ENCODE measurements around the gene PRND.
"Not testable (repeated sequence)": the region's sequence is repeated elsewhere in the genome, so short reads cannot be mapped to it uniquely, and the experiment has no call there.

Gene PRND, protein sequence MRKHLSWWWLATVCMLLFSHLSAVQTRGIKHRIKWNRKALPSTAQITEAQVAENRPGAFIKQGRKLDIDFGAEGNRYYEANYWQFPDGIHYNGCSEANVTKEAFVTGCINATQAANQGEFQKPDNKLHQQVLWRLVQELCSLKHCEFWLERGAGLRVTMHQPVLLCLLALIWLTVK

DNA sequence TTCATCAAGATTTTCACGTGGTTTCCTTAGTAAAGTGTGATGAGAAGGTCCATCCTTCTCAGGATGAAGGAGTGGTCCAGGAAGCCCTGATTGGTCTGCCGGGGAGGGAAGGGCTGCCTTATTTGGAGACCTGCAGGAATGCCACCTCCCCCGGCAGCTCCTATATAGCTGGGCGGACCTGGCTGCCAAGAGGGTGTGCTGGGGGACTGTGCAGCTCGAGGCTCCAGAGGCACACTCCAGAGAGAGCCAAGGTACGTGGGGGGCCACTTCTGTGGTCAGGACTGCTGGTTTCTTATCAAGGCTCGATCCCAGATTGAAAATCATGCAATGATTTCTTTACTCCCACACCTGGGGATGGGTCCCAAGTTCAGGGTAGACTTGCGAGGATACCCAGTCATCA lies at the start of gene PRND:
Gene PRND, plus strand, starts transcription at position 191 of the 400 bp plus-strand sequence. CDS start 2,643 bp downstream, outside the sequence.
- no peak for DNase-seq

DNA sequence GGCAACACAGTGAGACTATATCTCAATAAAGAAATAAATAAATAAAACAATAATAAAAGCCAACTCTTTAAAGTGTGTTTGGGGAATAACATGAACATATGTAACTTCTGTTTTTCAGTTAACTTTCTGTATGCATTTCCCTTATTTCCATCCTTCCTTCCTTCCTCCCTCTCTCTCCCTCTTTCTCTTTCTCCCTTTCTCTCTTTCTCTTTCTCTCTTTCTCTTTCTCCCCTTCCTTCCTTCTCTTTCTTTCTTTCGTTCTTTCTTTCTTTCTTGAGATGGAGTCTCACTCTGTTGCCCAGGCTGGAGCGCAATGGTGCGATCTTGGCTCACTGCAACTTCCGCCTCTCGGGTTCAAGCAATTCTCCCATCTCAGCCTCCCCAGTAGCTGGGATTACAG lies 48.8 kb upstream of the PRND start:
- DNase-seq = no peak

DNA sequence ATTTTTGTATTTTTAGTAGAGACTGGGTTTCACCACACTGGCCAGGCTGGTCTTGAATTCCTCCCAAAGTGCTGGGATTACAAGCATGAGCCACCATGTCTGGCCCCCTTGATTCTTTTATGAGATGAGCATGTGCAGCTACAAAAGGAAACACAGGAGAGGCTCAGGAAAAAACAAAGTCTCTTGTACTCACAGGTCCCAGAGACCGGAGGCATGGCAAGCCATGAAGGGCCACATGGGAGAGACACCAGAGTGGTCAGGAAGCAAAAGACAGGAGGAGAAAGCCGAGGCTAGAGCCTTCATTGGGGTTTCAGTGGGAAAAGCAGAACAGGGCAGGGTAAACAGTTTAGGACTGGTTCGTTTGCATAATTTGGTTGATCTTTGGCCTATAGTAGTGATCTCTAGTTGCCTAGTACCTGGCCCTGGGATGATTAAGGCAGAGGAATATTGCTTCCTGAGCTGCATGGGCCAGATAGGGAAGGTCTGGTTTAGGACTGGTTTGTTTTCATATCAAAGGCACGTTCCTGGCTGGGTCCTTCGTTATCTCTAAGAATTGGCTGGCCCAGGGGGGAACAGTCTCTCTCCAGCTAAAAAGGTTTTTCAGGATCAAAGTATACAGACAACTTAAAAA lies 48.2 kb upstream of the PRND start:
- no peak for DNase-seq

DNA sequence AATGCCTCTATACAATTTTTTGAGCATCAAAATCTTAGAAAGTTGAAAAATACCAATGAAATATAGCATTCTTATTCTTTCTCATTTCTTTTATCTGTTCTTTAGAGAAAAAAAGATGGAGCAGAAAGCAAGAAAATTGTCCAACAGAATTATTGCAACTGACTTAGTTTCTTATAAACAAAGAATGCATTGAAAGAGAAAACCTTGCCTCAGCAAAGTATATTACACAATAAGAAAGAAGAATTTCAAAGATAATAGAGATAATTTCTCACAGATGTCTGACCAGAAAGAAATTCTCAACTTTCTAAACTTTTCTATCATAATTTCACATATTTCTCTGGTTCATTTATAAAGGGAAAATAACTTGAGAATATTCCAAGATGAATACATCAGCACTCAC lies 47.0 kb upstream of the PRND start:
- DNase-seq = no peak

DNA sequence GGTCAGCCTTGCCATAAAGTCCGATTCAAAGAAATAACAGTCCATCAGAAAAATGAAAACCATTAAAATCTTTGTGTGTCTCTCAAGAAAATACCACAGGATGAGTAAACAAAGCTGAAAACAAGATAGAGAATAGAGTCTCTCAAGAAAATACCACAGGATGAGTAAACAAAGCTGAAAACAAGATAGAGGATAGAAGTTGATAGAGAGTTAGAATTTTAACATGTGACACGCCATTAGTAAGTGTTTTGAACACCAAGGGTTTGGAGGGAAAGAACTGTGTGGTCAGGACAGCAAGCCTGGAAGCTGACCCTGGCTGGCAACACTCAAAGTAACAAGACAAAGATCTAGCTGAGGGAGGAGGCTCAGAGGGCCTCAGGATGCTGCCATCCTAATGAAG lies 43.9 kb upstream of the PRND start:
- DNase-seq = no peak

DNA sequence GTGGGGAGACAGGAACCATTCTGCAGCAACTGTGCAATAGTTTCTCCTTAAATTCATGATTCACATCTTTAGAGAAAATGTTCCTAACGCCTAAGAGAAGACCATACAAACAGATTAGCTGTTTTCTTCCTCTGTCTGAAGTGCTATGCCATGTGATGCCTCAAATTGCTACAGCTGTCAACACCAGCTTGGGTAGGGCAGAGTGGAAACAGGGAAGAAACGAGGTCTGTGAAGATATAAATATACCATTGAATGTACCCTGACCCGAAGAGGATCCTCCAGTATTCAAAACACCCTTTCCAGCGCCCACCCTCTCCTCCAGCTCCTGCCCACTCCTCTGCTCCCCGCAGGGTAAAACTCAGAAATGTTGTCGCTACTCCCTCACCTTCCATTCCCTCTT lies 40.3 kb upstream of the PRND start:
- no peak for DNase-seq

DNA sequence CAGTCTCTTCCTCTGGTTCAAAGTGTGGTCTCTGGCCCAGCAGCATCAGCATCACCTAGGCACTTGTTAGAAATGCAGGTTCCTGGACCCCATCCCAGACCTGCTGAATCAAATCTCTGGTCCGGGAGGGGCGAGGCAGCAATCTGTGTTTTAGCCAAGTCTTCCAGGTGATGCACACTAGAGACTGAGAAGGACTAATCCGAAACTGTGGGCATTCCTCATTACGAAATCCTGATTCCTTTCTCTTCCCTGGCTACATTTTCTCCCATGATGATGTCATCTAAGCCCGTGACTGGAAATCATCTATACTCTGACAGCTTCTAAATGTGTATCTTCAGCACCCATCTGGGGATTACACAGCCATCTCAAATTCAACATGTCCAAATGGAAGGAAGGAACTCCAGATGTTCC lies 39.7 kb upstream of the PRND start:
- no peak for DNase-seq

DNA sequence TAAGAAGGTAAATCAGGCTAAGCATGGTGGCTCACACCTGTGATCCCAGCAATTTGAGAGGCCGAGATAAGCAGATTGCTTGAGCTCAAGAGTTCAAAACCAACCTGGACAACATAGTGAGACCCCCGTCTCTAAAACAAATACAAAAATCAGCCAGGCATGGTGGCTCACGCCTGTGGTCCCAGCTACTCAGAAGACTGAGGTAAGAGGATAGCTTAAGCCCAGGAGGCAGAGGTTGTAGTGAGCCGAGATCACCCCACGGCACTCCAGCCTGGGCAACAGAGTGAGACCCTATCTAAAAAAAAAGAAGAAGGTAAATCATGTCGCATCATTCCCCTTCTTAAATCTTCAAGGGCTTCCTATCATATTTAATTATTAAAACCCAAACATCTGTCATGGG lies 39.0 kb upstream of the PRND start:
- no peak for DNase-seq

DNA sequence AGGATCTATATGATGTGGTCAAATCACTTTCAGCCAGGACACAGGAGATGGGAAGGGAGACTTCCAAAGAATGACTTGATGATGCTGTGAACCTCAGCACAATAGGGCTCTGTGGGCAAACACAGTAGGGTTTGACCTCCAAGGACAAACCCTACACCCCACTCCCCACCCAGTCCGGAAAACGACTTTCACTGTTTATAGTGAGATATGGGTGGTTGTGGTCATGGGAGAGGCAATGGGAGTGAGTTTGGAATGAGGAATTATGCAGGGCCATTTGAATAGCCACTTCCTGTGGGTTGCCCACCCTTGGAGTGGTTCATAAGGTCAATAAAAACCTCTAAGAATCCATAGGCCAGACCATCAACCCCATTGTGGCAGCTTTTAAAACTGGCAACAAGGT lies 38.4 kb upstream of the PRND start:
- DNase-seq = no peak

DNA sequence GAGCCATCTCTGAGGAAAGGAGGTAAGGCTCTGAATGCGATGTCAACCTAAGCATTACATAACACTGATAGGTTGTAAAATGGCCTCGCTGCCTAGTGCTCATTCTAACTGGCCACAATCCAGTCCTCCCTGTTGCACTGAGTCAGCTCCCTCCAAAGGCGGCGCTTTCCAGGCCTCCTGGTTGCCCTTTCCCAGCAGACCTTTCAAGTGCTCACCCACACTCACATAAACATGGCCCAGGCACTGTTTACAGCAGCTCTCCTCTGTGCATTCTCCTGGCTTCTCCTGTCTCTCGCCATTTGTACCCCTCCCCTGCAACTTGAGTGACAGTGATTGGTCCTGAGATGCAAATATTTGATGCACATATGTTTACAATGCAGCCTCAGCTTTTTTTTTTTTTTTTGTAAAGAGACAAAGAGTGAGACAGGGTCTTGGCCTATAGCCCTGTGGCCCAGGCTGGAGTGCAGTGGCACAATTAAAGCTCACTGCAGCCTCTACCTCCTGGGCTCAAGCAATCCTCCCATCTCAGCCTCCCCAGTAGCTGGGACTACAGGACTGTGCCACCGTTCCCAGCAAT lies 36.8 kb upstream of the PRND start:
- DNase-seq = no peak

DNA sequence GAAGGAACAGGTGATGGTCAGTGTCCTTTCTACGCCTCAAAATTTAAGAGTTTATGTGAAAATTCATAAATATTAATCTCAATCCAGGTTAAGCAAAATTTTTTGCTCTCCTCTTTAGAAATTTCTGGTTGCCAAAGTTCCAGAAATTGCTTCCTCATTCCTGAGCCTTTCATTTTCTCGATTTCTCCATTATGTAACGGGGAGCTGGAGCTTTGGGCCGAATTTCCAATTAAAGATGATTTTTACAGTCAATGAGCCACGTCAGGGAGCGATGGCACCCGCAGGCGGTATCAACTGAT lies 35.8 kb upstream of the PRND start:
- DNase-seq = no peak

DNA sequence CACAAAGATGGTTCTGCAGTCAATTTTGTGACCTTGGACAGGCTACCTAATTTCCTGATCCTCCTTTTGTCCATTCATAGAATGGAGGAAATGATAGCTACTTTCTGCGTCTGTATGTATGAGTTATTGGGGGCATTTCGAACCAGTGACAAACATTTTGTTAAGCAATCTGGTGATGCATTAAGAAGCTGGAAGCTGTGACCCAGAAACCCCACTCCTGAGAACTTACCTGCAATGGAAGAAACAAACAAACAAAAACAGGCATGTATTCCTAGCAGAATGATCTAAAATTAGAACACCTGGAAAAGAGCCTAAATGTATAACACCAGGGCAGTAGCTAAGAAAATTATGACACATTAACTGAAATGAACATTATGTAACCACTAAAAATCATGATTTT lies 33.4 kb upstream of the PRND start:
- no peak for DNase-seq

DNA sequence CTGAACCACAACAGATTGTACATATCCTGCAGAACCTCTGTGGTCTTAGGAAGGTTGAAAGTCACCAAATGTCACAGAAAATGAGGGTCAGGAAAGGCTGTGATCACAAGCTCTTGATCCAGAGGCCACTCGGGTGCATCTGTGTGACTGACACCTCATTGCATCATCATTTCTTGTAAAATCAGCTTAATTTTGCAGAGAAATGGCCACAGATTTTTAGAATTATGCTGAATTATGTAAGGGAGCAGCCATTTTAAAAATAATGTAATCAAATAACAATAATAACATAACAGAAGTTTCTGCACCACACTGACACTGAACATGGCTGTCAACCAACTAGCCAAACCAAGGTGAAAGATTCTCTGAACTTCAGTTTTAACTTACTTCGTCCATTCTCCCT lies 32.5 kb upstream of the PRND start:
- no peak for DNase-seq

DNA sequence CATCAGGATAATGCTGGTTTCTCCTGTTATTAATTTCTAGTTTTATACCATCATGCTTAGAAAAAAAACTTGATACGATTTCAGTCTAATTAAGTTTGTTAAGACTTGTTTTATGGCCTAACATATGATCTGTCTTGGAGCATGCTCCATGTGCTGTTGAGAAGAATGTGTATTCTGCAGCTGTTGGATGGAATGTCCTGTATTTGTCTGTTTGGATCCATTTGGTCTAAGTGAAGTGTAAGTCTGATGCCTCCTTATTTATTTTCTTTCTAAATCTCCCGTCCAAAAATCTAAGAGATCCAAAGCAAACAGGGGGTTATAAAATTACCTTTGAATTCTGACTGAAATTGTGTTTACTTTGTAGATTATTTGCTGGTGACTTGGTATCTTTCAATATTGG lies 30.0 kb upstream of the PRND start:
- DNase-seq = no peak

DNA sequence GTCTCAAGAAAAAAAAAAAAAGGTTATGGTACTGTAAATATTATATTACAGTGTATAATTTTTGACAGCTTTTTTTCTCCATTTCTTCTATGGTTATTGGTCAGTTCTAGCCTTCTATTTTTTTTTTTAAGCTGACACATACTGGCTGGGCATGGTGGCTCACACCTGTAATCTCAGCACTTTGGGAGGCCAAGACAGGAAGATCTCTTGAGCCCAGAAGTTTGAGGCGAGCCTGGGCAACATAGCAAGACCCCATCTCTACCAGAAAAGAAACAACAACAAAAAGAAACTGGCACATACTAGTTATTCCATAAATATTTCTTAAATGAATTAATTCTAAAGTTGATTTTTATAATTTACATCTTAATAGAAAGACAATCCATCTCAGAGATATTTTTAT lies 27.6 kb upstream of the PRND start:
- no peak for DNase-seq

DNA sequence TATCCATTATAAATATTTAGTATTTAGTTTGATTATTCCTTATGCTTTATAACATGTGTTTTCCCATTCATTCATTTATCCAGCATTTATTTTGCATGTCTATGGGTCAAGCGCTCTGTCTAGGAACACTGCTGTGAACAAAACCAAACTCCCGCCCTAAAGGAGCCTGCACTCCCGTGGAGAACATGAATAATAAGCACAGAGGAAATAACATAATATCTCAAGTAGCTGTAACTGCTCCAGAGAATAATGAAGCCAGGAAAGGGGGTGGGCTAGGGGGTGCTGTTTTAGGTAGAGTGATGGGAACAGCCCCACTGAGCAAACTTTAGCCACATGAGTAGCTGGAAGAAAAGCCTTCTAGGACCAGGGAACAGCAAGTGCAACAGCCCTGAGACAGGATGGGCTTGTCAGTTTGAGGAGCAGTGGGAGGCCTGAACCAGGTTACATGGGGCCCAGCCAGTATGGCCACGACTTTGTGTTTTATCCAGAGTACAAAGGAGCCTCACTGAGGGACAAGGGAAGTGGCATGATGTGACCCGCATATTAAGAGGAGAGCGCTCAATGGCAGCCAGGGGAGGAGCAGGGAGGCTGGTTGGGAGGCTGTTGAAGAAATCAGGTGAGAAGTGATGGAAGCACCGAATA lies 24.4 kb upstream of the PRND start:
- DNase-seq = no peak

DNA sequence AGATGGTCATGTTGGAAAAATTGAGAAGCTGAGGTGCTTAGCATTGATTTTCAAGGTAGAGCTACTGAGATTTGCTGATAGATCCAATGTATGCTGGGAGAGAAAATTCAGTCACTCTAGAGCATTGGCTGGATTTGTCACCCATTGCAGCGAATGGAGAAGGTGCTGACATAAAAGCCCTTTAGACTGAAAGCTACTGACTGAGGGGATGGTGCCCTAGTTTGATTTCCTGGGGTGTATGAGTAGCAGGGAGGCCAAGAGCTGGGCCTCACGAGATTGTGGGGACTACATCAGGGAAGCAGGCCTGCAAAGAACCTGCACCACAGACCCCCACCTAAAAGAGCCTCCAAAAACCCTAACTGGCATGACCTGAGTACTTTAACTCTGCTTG lies 23.9 kb upstream of the PRND start:
- no peak for DNase-seq

DNA sequence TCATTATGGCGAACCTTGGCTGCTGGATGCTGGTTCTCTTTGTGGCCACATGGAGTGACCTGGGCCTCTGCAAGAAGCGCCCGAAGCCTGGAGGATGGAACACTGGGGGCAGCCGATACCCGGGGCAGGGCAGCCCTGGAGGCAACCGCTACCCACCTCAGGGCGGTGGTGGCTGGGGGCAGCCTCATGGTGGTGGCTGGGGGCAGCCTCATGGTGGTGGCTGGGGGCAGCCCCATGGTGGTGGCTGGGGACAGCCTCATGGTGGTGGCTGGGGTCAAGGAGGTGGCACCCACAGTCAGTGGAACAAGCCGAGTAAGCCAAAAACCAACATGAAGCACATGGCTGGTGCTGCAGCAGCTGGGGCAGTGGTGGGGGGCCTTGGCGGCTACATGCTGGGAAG lies 22.5 kb upstream of the PRND start:
- no peak for DNase-seq

DNA sequence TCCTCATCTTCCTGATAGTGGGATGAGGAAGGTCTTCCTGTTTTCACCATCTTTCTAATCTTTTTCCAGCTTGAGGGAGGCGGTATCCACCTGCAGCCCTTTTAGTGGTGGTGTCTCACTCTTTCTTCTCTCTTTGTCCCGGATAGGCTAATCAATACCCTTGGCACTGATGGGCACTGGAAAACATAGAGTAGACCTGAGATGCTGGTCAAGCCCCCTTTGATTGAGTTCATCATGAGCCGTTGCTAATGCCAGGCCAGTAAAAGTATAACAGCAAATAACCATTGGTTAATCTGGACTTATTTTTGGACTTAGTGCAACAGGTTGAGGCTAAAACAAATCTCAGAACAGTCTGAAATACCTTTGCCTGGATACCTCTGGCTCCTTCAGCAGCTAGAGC lies 21.8 kb upstream of the PRND start:
- DNase-seq = no peak

DNA sequence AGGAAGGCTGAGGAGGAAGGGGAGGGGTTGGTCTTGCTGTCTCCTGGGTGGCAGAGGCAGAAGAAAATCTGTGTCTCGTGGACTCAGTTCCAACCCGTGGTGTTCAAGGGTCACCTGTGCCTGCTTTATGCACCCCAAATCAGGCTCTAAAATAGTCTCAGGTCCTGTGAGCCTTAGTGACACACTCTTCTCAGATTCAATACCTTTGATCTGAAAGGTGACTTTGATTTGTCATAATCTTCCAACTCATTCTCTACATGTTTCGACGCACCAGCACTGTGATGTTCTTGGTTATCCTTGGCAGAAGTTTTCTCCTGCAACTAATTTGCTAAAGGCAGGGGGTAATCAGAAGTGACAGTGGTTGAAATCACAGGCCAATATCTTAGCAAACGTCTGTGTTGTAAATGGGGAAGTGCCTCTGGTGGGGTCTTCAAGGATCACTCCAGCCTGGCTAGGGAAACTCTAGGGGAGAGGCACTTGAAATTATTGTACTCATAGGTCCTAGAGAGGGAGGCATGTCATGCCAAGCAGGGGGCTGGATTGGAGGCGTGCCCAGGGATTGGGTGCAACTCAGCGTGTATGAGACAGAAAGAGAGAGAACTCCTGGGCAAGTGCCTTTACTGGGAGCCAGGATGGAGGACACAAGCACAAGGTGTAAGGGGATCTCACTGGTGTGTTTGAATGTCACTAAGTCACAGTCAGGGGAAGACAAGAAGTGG lies 19.0 kb upstream of the PRND start:
- no peak for DNase-seq

DNA sequence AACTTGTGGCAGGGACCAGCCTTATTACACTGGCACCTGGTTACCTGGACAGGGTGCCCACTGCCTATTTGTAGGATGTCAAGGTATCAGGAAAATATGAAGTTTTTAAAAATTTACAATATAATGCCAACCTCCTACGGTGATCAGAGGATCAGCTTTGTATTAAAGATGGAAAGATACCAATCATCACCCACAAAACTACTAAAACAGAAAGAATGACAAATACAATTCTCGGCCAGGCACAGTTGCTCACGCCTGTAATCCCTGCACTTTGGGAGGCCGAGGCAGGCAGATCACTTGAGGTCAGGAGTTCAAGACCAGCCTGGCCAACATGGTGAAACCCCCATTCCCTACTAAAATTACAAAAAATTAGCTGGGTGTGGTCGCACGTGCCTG lies 18.4 kb upstream of the PRND start:
- DNase-seq = no peak

DNA sequence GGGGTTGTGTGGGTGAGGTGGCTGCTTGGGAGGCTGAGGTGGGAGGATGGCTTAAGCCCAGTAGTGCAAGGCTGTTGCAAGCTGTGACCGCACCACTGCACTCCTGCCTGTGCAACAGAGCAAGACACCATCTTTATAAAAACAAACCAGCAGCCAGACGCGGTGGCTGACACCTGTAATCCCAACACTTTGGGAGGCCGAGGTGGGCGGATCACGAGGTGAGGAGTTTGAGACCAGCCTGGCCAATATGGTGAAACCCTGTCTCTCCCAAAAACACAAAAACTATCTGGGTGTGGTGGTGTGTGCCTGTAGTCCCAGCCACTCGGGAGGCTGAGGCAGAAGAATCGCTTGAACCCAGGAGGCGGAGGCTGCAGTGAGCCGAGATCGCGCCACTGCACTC lies 14.8 kb upstream of the PRND start:
- DNase-seq = not testable (repeated sequence)

DNA sequence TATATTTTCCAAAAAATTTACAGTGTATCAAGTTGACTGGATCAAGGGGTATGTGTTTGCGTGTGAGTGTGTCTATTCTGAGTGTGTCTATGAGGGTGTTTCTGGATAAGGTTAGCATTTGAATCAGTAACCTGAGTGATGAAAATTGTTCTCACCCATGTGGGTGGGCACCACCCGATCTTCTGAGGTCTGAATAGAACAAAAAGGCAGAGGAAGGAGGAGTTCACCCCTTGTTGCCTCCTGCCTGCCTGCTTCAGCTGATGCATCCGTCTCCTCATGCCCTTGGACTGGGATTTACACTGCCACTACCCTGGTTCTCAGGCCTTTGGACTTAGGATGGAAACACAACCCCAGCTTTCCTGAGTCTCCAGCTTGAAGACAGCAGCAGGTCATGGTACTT lies 13.7 kb upstream of the PRND start:
- no peak for DNase-seq

DNA sequence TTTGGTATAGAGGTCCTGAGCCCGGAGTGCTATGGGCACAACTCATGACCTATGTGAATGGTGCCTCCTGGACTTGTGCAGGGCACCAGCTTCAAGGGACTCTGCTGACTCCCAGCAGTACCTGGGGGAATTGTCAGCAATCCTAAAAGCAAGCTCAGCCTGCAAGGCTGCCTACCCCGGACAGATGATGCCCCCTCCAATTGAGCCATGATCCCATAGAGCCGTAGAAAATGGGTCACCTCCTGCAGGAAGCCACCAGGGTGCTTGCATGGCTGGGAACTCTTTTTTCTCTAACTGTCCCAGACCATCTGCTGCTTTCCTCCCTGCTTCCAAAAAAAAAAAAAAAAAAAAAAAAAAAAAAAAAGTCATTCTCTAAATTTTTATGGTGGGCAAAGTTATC lies 12.9 kb upstream of the PRND start:
- DNase-seq = no peak

Measured in stimulated activated naive CD4-positive, alpha-beta T cell (primary cell).